ENCODE data around the gene ACER3.

- TF ChIP-seq CTCF (IDR thresholded peaks at IDR 0.05; ENCODE audit: insufficient read depth, low read depth, low read length) (no peak), EZH2 (IDR thresholded peaks at IDR 0.05; ENCODE audit: insufficient read depth, low read length) (no peak)
These were observed 178.2 kb downstream of the ACER3 start for GRCh38 chr11:77038825-77039326.

All from astrocyte (in vitro differentiated cells and primary cell).